GM21825 (cell line): ENCODE results near the gene DDX17.
"Not testable (repeated sequence)": the region's sequence is repeated elsewhere in the genome, so short reads cannot be mapped to it uniquely, and the experiment has no call there.

Experiments used
- ATAC-seq: cut with Tn5 transposase; IDR thresholded peaks from one replicate; pipeline ENCODE4 v1.9.1; 2021; ENCODE audit warnings: mild to moderate bottlenecking, moderate library complexity; ENCODE audit not compliant: unreplicated experiment

Gene DDX17

DNA sequence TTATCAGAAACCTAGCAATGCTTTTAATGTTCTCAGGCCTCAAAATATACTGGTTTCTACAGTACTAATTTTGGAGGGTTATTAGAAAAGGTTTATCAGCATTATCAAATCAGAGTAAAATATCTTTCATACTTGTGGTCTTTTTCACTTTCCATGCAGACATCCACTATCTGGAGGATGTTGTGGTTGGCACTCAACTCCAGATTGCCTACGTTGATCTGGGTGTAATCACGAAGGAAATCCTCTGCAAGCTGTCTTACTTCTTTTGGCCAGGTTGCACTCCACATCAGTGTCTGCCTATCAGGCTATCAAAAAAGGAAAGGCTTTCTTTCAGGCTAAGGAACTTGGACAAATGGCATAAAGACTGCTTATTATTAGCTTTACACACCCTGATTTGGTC lies 11.6 kb downstream of the DDX17 start:
- no peak for ATAC-seq

- ATAC-seq, result no peak
These were observed 14.3 kb downstream of the DDX17 start for GRCh38 chr22:38491707-38492348.

DNA sequence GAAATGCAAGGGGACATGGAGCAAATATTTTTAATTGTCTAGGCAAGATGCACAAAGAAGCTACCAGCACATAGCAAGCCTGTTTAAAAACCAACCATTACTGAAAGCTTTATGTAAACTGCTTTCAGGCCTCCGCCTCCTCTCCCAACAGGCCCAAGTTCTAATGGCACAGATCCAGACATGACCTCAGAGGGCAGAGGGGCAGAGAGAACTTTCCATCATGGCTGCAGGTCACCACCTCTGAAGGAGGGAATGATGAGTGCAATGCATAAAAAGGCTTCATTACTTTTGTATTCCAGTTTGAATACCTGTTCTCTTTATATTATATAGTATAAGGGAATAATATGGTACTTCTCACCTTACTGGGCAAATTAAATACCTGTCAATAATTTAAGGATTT lies 15.2 kb downstream of the DDX17 start:
- no peak for ATAC-seq

DNA sequence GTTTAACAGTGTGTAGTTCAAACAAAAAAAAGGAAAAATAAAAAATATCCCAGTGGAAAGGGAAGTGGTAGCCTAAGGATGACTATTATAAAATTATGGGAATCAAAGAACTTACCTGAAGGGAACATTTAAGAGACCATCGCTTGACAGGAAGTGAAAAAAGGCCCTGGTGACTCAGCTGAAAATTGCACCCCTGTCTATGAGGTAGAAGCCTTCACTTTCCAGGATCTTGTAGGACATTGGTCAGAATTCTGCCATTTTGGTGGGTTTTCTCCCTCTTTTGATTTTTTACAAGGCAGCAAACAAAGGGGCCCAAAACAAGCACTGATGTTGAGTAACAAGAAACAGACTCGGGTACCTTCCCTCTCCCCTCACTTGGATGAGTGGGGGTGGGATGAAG lies 15.6 kb downstream of the DDX17 start:
- no peak for ATAC-seq

DNA sequence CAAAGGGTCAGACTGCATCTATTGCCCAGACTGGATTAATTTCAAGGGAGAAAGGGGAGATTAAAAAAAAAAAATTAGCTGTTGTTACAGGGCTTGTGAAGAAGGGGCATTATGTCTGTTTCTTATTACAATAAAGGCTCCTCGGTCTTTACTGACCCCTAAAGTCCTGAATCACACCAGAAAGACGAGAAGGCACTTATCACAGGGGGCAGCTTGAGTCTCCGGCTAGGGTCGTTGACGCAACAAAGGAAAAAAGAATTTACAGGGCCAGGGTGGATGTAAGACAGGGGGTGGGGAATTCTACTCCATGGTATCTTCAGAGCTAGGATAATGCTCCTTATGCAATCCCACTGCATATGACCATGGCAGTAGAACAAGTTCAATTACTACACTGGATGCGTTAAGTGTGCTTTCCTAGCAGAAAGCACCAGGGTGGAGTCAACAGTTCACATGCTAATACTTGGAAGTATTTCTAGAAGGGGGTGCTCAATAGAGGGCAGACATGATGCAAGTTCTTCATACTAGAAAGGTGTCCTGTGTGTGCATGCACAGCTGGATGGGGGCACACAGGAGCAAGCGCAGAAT lies 16.5 kb downstream of the DDX17 start:
- ATAC-seq, result no peak

- ATAC-seq, result no peak
These were observed 17.0 kb downstream of the DDX17 start for GRCh38 chr22:38489142-38489541.

DNA sequence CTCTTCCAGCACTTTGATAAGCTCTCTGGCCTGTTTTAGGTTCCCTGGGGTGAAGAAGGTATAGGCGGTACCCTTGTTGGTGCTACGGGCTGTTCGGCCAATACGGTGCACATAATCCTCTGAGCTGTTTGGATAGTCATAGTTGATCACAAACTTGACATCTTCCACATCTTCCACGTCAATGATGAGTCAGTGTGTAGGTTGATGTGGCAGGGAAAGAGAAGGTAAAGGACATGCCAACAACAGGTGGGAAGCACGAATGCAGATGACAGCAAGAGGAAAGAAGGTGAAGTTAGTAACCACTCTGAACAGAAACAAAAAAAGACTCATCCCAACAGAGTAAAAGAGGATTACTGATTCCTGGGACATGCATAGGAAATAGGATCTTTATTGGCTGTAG lies 18.2 kb downstream of the DDX17 start:
- ATAC-seq, result no peak

DNA sequence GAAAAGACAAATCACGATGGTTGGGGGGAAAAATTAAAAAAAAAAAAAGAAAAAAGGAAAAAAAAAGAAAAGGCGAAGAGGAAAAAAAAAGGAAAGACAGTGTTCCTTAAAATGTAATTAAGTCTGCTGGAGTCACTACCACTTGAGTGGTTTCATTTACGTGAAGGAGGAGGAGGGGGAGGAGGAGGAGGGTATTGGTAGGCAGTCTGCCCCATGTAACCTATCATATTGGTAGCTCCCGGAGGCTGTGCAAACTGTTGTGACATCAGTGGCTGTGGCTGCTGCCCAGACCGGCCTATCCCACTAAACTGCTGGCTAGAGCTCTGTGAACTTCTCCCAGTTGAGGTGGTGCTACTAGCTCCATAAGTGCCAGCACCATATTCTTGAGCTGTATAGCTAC lies 20.3 kb downstream of the DDX17 start:
- no peak for ATAC-seq

GRCh38 chr22:38484244-38484643 lies 21.9 kb downstream of the DDX17 start:
- no peak for ATAC-seq

DNA sequence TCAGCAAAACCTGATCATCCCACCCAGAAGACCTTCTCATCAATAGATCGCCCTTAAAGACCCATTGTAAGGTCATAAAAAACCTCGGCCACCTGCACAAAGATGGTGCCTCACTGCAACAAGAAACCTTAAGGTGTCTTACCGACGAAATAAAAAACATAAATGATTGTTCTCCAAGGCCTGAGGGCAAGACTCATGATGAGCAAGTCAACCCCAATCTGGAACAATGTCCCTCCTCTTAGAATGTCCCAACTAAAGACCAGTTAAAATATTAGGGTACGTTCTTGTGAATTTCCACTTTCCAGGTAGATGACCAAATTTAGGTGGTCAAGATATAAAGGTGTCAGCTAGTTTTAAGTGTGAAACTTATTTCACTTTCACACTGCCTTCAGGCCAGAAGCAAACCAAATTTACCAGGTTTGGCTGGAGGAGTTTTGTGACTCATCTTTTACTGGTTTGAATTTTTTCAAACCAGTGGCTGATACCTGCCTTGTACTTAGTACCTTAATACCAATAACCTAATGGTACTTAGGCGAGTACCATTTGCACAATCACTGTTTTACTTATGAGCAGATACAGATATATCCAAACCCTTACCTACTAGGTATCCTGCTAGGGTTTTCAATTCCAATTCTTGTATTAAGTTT lies 23.3 kb downstream of the DDX17 start:
- ATAC-seq, result no peak

DNA sequence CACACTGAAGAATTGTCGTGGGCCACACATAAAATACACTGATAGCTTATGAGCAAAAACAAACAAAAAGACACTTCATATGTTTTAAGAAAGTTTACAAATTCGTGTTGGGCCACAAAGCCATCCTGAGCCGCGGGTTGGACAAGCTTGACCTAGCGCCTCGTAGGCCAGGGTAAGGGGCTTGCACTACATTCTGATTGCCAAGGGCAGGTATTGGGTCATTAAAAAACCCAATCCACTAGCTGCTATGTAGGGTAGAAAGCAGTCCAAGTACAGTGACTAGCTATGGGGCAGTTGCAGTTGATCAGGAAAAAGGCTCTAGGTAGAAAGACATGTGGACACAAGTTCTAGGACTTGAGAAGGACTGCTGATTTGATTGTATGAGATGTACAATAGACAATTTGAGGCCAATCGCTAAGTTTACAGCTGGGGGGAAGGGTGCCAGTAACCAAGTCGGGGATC lies 24.2 kb downstream of the DDX17 start:
- ATAC-seq, result no peak

GRCh38 chr22:38481162-38481870 lies 24.8 kb downstream of the DDX17 start:
- no peak for ATAC-seq

DNA sequence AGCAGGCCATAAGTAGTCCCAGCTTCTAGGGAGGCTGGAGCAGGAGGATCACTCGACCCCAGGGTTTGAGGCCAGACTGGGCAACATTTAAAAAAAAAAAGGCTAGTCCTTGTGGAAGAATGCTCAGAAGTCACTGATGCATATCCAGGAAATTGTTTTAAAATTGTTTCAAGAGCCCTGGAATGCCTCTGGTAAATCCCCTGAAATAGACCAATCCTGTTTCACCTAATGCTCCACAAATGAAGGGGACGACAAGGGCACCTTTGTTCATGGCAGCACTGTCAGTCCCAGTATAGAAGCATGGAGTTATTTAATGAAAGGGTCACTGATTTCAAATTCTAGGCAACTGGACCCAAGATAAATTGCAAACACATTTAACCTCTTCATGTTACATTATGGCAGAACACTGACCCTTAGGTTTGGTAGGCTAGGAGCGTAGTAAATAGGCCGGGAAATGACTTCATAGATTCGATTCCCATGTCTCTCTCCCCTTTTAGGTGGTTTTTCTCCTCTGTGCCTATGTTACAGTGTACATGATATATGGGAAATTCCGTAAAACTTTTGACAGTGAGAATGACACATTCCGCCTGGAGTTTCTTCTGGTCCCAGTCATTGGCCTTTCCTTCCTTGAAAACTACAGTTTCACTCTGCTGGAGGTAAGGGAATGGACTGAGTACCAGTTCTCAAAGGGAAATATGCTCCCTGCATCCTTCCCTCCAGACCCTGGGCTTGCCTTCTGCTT lies 26.8 kb downstream of the DDX17 start:
- ATAC-seq, result no peak

GRCh38 chr22:38477585-38477984 lies 28.5 kb downstream of the DDX17 start:
- no peak for ATAC-seq

DNA sequence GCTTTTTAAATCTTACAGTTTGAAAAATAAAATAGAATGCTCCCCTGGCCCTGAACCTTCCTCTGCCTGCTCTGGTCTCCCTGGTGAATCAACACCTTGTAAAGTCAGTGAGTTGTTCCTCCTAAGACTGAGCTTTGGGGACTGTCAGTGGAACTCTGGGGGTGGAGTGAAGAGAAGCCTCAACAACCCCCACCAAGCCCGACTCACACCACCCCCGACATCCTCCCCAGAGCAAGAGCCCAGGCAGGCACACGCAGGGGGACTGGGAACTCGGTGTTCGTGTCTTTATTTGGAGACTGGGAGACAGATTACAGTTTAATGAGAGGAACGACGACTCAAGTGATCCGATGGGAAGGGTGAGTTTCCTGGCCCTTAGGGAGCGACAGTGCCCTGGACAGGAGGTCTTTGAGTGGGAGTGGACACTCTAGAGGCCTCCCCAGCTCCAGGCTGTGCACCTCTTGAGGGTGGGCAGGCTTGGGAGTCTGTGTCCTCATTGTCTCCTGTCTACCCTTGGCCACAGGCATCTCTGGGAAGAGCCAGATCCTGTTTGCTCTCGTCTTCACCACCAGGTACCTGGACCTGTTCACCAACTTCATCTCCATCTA lies 32.0 kb downstream of the DDX17 start:
- ATAC-seq, result no peak

DNA sequence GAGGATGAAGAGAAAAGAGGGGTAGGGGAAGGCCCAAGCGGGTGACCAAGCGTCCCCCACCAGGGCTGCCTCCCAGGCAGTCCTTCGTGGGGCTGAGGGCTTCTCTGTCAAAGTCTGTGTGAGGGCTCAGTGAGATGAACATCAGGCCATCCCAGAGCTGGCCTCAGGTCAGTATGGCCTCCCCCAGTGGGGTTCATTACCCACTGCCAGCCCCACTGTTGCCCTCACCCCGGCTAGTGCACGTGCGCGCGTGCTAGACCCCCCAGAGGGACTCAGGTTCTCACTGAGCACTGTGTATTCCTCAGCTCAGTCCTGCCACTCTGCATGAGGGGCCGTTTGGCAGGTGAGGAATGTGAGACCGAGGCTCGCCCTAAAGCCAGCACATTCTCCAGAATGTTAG lies 34.9 kb downstream of the DDX17 start:
- ATAC-seq, result no peak

GRCh38 chr22:38470179-38470578 lies 35.9 kb downstream of the DDX17 start:
- ATAC-seq, result not testable (repeated sequence)

DNA sequence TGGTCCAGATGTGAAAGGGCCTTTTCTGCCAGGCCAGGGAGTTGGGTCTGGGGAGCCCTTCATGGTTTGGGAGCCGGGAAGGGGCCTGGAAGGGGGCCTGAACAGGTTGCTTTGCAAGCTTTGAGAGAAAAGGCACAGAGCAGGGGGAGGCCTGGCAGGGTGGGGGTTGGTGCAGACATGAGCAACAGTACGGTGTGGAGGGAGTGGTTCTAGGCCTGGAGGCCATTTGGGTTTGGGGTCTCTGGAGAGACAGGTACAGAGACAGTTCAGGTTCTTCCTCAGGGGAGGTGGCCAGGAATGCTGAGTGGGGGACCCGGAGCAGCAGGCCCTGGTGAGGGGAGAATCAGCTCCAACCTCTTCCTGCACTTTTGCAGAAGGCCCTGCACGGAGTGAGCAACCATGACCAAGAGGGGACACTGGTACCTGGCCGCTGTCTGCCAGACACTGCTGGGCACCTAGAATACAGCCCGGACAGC lies 36.8 kb downstream of the DDX17 start:
- no peak for ATAC-seq

DNA sequence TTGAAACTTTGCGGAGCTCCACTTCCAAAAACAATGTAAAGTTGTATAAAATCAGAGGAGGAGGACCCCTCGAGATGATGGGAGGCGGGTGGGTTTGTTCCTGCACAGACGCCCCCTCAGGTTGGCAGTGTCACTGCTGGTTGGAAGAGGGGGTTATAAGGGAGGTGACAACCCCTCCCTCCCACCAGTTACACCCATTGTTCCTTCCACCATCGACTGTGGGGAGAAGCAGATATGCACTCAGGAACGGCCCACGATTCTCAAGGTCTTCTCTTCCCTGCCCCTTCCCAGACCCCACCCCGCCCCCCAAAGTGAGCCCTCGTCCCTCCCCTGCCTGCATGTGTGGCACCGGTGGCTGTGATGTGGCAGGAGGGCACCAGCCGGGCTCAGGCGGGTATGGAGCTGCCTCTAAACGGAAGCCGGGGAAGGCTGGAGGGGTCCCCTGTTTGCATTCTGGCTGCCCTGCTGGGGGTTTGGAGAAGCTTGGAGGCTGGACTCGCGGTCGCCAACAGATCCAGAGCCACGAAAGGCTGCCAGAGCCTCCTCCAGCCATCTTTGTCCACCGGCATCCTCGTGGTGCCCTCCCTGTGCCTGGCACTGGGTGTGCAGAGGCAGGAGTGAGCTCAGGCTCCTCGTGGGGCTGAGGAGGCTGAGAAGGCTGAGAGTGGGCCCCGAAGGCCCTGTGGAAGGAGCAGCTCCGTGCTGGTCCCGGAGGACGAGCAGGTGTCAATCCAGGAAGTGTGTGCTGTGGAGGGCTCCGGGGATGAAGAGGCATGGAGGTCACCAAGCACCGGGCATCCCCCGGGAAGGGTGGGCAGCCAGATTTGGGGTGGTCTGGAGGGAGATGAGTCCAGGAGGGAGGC lies 37.4 kb downstream of the DDX17 start:
- ATAC-seq, result no peak
